Hematopoietic multipotent progenitor cell treated with erythropoietin and hydrocortisone succinate and interleukin-3 and kit ligand, for 8 days (in vitro differentiated cells): ENCODE measurements around the gene ACTL7B.
"Not testable (repeated sequence)": the region's sequence is repeated elsewhere in the genome, so short reads cannot be mapped to it uniquely, and the experiment has no call there.

ENCODE experiments used
- DNase-seq: peaks from one replicate; pipeline ENCODE4 v3.0.0-alpha.2; 2015

Gene ACTL7B

GRCh38 chr9:108842610-108843295, 13.0 kb downstream of the ACTL7B start:
- peak; percentile 2 for DNase-seq

- DNase-seq, result not testable (repeated sequence)
Measured at GRCh38 chr9:108839561-108839960, 16.2 kb downstream of the ACTL7B start.

DNA sequence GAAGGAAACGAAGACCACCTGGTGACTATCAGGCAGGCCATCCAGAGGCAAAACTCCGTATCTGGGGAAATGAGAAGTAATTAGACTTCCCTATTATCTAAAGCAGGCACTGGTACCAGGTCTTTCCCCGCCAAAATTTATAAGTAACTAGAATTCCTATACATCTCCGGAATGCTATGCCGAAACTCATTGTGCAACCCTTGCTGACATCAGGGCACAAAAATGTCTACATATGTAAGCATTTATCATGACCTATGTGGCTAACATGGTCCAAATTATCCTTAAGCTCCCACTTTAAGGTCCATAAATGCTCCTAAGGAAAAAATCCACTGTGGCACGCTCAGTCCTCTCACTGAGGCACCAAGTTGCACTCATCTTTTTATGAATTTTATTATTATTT, 17.8 kb downstream of the ACTL7B start:
- no peak for DNase-seq

- no peak for DNase-seq
Measured at GRCh38 chr9:108837530-108837929, 18.3 kb downstream of the ACTL7B start.

DNA sequence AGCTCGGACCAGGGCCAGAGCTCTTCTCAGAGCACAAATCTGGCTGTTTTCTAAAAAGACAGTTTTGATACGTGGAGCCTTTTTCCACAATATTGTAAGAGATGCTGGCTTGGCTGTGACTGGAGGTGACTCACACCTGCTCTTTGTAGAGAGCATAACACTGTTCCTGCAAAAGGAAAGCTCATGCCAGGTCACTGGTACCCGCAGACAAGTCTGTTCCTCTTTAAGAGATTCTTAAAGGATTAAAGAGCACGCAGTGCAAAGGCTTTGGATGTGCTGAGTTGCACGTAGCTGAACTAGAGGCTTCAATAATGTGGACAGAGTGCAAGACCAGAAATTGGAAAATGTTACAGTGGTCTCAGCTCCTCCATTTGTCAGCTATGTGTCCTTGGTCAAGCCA, 19.0 kb downstream of the ACTL7B start:
- DNase-seq, result no peak

- DNase-seq, result no peak
Measured at GRCh38 chr9:108836319-108836718, 19.5 kb downstream of the ACTL7B start.

DNA sequence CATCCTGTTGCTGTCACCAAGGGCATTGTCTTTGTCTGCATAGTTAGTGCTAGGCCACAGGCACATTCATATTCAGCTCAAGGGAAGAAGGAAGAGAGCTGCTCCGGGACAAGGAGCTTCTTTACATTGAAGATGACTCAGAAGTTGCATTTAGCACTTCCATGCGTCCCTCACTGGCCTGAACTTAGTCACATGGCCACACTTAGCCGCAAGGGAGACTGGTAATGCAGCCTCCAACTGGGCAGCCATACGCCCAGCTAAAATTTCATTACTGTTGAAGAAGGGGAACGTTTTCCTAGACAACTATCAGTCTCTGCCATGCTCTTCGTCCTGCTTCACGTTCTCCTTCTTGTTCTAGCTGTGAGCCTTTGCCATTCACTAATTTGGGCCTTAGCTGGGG, 20.0 kb downstream of the ACTL7B start:
- DNase-seq, result no peak

DNA sequence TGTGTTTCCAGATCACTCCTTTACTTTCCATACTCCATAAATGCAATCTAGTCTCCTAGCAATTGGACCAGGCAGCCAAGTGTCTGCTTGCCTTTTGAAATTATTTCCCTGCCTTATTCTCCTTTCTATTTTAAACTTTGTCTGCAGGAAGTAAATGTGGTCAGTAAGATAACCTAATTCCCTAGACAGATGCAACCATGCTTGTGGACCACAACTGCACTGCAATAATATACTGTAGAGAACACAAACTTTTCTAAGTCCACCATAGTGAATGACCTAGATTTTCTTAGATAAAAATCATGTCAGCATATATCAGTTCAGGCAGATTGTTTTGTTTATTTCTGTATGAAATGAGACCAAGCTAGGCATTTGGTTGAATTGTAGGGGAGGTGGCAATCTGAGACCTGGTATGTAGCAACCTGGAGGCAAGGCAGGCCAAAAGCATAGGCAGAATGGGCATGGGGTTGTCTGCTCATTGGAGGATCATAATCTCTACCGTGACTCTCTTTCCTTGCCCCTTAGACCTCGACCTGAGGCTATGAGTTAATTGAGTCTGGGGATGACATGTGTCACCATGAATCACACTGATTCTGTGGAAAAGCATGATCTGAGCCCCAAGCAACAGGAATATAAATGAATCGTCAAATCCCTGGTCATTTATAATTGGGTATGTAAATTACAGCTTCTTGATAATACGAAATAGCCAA, 20.7 kb downstream of the ACTL7B start:
- peak; percentile 15 for DNase-seq

DNA sequence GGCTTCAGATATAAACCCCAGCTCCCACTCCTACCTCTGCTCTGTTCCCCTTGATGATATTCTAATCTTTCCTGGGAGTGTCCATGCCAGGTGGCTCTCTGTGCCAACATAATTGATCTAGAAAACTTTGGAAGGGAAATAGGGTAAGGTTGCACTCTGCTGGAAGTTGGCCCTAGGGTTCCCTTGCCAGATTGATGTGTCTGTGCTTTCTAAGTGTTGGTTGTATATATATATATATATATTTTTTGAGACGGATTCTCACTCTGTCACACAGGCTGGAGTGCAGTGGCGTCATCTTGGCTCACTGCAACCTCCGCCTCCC, 23.6 kb downstream of the ACTL7B start:
- DNase-seq, result no peak

- DNase-seq, result no peak
Measured at GRCh38 chr9:108831496-108832178, 24.1 kb downstream of the ACTL7B start.

- no peak for DNase-seq
Measured at GRCh38 chr9:108830272-108830671, 25.5 kb downstream of the ACTL7B start.

- no peak for DNase-seq
Measured at GRCh38 chr9:108823829-108824228, 32.0 kb downstream of the ACTL7B start.

DNA sequence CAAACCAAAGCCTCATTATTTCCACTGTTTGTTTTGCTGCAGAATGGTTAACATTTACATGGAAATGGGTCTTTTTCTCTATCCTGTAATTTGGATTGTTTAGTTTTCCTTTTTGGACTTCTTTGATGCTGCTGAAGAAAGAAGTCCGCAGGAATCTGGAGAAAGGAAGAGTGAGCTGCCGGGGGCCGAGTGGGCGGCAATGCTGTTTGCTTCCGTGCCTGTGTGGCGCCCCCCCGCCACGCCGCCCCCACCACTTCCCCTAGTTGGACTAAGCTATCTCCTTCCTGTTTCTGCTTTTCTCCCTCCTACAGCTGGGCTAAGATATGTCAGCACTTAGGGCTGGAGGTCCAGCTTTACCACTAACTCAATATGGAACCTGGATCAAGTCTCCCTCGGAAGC, 39.7 kb downstream of the ACTL7B start:
- DNase-seq, result no peak

- DNase-seq, result no peak
Measured at GRCh38 chr9:108815156-108815555, 40.6 kb downstream of the ACTL7B start.

DNA sequence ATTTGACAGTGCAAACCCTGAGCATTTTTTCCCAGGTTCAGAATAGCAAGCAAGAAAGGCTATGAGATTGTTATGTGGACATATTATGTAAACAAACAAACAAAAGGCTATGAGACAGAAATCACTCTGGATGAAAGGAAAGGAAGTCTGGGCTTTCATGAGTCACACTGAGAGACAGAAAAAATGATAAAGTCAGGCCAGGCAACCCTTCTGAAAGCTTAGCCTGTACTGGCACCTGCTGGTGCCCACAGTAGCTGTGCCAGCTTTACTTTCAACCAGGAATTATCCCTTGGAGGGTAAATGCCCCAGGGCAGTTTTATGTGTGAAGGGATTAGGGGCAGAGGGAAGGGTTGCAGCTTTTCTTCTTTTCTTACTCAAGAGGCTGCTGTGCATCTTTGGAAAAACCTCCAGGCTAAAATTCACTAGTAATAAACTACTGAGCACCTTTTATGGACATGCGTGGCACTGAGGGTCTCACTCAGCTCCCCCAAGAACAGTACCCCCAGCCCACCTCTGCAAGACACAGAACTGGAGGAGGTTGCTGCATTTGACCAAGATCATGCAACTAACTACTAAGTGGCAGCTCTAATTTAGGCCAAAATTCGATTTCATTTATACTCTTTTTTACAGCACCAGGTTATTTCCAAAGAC, 41.7 kb downstream of the ACTL7B start:
- peak; percentile 14 for DNase-seq

DNA sequence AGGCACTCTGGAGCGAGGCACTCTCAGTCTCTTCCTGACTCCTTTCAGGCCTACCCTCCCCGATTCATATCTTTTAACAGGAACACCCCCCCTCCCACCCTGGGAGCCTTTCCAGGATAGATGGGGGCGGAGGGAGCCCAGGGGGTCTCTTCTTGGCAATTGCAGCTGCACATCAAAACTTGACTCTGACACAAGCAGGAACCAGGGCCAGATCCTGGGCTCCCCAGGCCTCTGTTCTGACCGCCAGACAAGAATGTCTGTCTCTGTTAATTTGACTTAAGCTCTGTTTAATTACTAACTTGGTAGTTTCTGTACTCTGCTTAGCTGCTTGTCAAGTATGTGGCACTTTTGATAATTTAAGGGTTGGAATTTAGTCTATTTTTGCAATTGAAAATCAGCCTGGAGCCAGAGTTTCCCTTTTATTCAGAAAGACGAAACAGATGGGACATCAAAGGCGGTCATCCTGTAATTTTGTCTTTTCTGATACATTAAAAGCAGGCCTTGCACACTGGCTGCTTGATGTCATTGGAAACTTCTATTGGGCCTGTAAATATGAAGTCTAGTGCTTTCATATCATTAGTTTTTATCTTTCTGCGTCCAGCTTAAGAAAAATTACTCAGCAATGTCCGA, 43.3 kb downstream of the ACTL7B start:
- no peak for DNase-seq

DNA sequence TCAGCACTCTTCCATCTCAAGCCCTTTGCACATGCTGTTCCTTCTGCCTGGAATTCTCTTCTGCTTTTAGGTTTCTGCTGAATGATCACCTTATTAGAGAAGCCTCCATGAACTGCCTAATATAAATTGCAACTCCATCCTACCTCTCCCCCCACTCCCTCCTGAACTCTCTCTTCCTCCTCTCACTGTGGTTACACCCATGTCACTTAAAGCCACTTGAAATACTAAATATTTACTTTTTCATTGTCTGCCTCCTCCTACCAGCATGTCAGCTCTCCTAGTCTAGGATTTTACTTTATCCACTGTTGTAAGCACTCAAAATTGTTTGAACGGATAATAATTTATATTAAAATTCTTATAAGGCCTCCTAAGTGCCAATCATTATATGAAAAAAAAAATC, 43.8 kb downstream of the ACTL7B start:
- no peak for DNase-seq

DNA sequence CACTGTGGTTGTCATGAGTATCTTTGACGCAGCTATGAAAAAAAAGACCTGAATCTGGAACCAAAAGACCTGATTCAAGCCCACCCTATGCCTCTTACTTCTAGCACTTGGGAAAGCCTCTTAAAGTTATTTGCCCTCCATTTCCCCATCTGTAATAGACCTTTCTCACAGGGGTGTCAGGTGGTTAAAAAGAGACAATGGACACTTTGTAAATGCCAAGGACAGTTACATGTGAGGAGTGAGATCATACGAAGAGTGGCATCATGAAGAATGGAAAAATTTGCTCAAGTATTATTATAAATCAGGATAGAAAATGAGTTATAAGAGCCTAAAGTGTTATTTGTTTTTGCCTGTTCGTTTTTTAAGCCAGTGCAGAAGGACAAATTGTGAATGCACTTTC, 46.5 kb downstream of the ACTL7B start:
- no peak for DNase-seq
